ENCODE results near the gene BAIAP2L1. TPM values are rescaled to one million over a fixed set of nuclear protein-coding genes. Genes with fewer than 3 reads are reported as not detected.
"Not testable (repeated sequence)": the region's sequence is repeated elsewhere in the genome, so short reads cannot be mapped to it uniquely, and the experiment has no call there.

The BAIAP2L1 gene
- total RNA-seq, 1 donor from 2014 or later, result 1.7 TPM

GRCh38 chr7:98322331-98323270, 78.3 kb downstream of the BAIAP2L1 start:
- no peak overlapping the region for H3K27ac Mint-ChIP-seq
- no peaks in the 10 kb centered on the region for H3K36me3 Mint-ChIP-seq (ENCODE audit: low read depth)
- H3K4me1 Mint-ChIP-seq (ENCODE audit: low read depth), result no peaks in the 10 kb centered on the region
- intact Hi-C loops (cut with micrococcal nuclease), result no loop called here
- H3K4me3 Mint-ChIP-seq, result no peak overlapping the region
- no peak for DNase-seq (ENCODE audit: low spot score)
- H3K9me3 Mint-ChIP-seq, result no peaks in the 10 kb centered on the region
- H3K27me3 Mint-ChIP-seq (ENCODE audit: insufficient read depth), result peaks cover 8% of the 10 kb centered on the region

- no peaks in the 10 kb centered on the region for H3K9me3 Mint-ChIP-seq
- no peaks in the 10 kb centered on the region for H3K36me3 Mint-ChIP-seq (ENCODE audit: low read depth)
- H3K4me3 Mint-ChIP-seq, result no peak overlapping the region
- no peak overlapping the region for H3K27ac Mint-ChIP-seq
- no peak for DNase-seq (ENCODE audit: low spot score)
- no peaks in the 10 kb centered on the region for H3K4me1 Mint-ChIP-seq (ENCODE audit: low read depth)
- peaks cover 8% of the 10 kb centered on the region for H3K27me3 Mint-ChIP-seq (ENCODE audit: insufficient read depth)
- intact Hi-C loops (cut with micrococcal nuclease), result no loop called here
Observed at GRCh38 chr7:98321301-98321700, 79.6 kb downstream of the BAIAP2L1 start.

- intact Hi-C loops (cut with micrococcal nuclease), result no loop called here
- H3K27me3 Mint-ChIP-seq (ENCODE audit: insufficient read depth), result peaks cover 5% of the 10 kb centered on the region
- no peak for DNase-seq (ENCODE audit: low spot score)
- H3K9me3 Mint-ChIP-seq, result no peaks in the 10 kb centered on the region
- no peaks in the 10 kb centered on the region for H3K4me1 Mint-ChIP-seq (ENCODE audit: low read depth)
- H3K4me3 Mint-ChIP-seq, result no peak overlapping the region
- no peaks in the 10 kb centered on the region for H3K36me3 Mint-ChIP-seq (ENCODE audit: low read depth)
- H3K27ac Mint-ChIP-seq, result no peak overlapping the region
Observed at GRCh38 chr7:98319176-98319575, 81.7 kb downstream of the BAIAP2L1 start.

GRCh38 chr7:98317366-98318040, 83.4 kb downstream of the BAIAP2L1 start:
- no peaks in the 10 kb centered on the region for H3K9me3 Mint-ChIP-seq
- DNase-seq (ENCODE audit: low spot score), result no peak
- no peak overlapping the region for H3K27ac Mint-ChIP-seq
- H3K36me3 Mint-ChIP-seq (ENCODE audit: low read depth), result no peaks in the 10 kb centered on the region
- H3K4me1 Mint-ChIP-seq (ENCODE audit: low read depth), result no peaks in the 10 kb centered on the region
- H3K4me3 Mint-ChIP-seq, result no peak overlapping the region
- peaks cover 1% of the 10 kb centered on the region for H3K27me3 Mint-ChIP-seq (ENCODE audit: insufficient read depth)
- intact Hi-C loops (cut with micrococcal nuclease), result no loop called here

- H3K36me3 Mint-ChIP-seq (ENCODE audit: low read depth); intact Hi-C loops (cut with micrococcal nuclease); H3K27ac Mint-ChIP-seq; H3K9me3 Mint-ChIP-seq; H3K27me3 Mint-ChIP-seq (ENCODE audit: insufficient read depth); H3K4me1 Mint-ChIP-seq (ENCODE audit: low read depth); DNase-seq (ENCODE audit: low spot score); H3K4me3 Mint-ChIP-seq: not testable (repeated sequence)
Observed at GRCh38 chr7:98315994-98316527, 84.8 kb downstream of the BAIAP2L1 start.

GRCh38 chr7:98315318-98315993, 85.4 kb downstream of the BAIAP2L1 start:
- H3K27me3 Mint-ChIP-seq (ENCODE audit: insufficient read depth), result peaks cover 1% of the 10 kb centered on the region
- no peak overlapping the region for H3K4me3 Mint-ChIP-seq
- no peak overlapping the region for H3K27ac Mint-ChIP-seq
- no peaks in the 10 kb centered on the region for H3K9me3 Mint-ChIP-seq
- intact Hi-C loops (cut with micrococcal nuclease), result no loop called here
- no peaks in the 10 kb centered on the region for H3K4me1 Mint-ChIP-seq (ENCODE audit: low read depth)
- no peak for DNase-seq (ENCODE audit: low spot score)
- H3K36me3 Mint-ChIP-seq (ENCODE audit: low read depth), result no peaks in the 10 kb centered on the region

- Mint-ChIP-seq H3K9me3 (no peaks in the 10 kb centered on the region), H3K4me1 (ENCODE audit: low read depth) (no peaks in the 10 kb centered on the region), H3K27ac (no peak overlapping the region), H3K36me3 (ENCODE audit: low read depth) (no peaks in the 10 kb centered on the region), H3K27me3 (ENCODE audit: insufficient read depth) (peaks cover 1% of the 10 kb centered on the region), H3K4me3 (no peak overlapping the region)
- intact Hi-C loops (cut with micrococcal nuclease), result no loop called here
- no peak for DNase-seq (ENCODE audit: low spot score)
Observed at GRCh38 chr7:98314469-98314868, 86.4 kb downstream of the BAIAP2L1 start.

GRCh38 chr7:98312201-98312600, 88.7 kb downstream of the BAIAP2L1 start:
- intact Hi-C loops (cut with micrococcal nuclease), result no loop called here
- no peaks in the 10 kb centered on the region for H3K9me3 Mint-ChIP-seq
- H3K36me3 Mint-ChIP-seq (ENCODE audit: low read depth), result no peaks in the 10 kb centered on the region
- no peak for DNase-seq (ENCODE audit: low spot score)
- no peak overlapping the region for H3K4me3 Mint-ChIP-seq
- H3K27ac Mint-ChIP-seq, result no peak overlapping the region
- no peaks in the 10 kb centered on the region for H3K4me1 Mint-ChIP-seq (ENCODE audit: low read depth)
- H3K27me3 Mint-ChIP-seq (ENCODE audit: insufficient read depth), result peaks cover 1% of the 10 kb centered on the region

GRCh38 chr7:98309566-98309965, 91.3 kb downstream of the BAIAP2L1 start:
- intact Hi-C loops (cut with micrococcal nuclease), result no loop called here
- H3K27ac Mint-ChIP-seq, result no peak overlapping the region

GRCh38 chr7:98307971-98308466, 92.9 kb downstream of the BAIAP2L1 start:
- Mint-ChIP-seq H3K36me3 (ENCODE audit: low read depth) (no peaks in the 10 kb centered on the region), H3K27me3 (ENCODE audit: insufficient read depth) (no peaks in the 10 kb centered on the region), H3K4me3 (no peak overlapping the region), H3K9me3 (no peaks in the 10 kb centered on the region), H3K27ac (no peak overlapping the region), H3K4me1 (ENCODE audit: low read depth) (no peaks in the 10 kb centered on the region)
- no peak for DNase-seq (ENCODE audit: low spot score)
- intact Hi-C loops (cut with micrococcal nuclease), result no loop called here

More at GRCh38 chr7:98309566-98309965, 91.3 kb downstream of the BAIAP2L1 start:
- Mint-ChIP-seq H3K9me3 (no peaks in the 10 kb centered on the region), H3K4me1 (ENCODE audit: low read depth) (no peaks in the 10 kb centered on the region), H3K27me3 (ENCODE audit: insufficient read depth) (no peaks in the 10 kb centered on the region), H3K4me3 (no peak overlapping the region), H3K36me3 (ENCODE audit: low read depth) (no peaks in the 10 kb centered on the region)
- no peak for DNase-seq (ENCODE audit: low spot score)

GRCh38 chr7:98305951-98306535, 94.8 kb downstream of the BAIAP2L1 start:
- Mint-ChIP-seq H3K4me3 (no peak overlapping the region), H3K9me3 (no peaks in the 10 kb centered on the region), H3K4me1 (ENCODE audit: low read depth) (no peaks in the 10 kb centered on the region), H3K36me3 (ENCODE audit: low read depth) (no peaks in the 10 kb centered on the region), H3K27me3 (ENCODE audit: insufficient read depth) (no peaks in the 10 kb centered on the region), H3K27ac (no peak overlapping the region)
- no peak for DNase-seq (ENCODE audit: low spot score)
- intact Hi-C loops (cut with micrococcal nuclease), result no loop called here

GRCh38 chr7:98303906-98304305, 97.0 kb downstream of the BAIAP2L1 start:
- Mint-ChIP-seq H3K4me3 (no peak overlapping the region), H3K27ac (no peak overlapping the region), H3K9me3 (no peaks in the 10 kb centered on the region), H3K27me3 (ENCODE audit: insufficient read depth) (no peaks in the 10 kb centered on the region), H3K36me3 (ENCODE audit: low read depth) (no peaks in the 10 kb centered on the region), H3K4me1 (ENCODE audit: low read depth) (no peaks in the 10 kb centered on the region)
- intact Hi-C loops (cut with micrococcal nuclease), result no loop called here
- no peak for DNase-seq (ENCODE audit: low spot score)

Data from activated T-helper 1 cell treated with anti-CD3 and anti-CD28 coated beads, Interleukin-12 subunit alpha, Interleukin-12 subunit beta, Interleukin-2, Interleukin-4 antibody, amounts not matched to agents 30 ng/mL and 10 ng/mL and 1 ng/mL, durations not matched to agents 14 hours and 24 hours and 36 hours (primary cell).